SU-DHL-6 (cell line): Measurements from ENCODE around the gene OPHN1.
"Not testable (repeated sequence)": the region's sequence is repeated elsewhere in the genome, so short reads cannot be mapped to it uniquely, and the experiment has no call there.

Experiments
- H2AFZ ChIP-seq: fragments of 200-600 bp; sonication (generic); 2 replicates; pipeline ENCODE4 v1.6.1; 2014; ENCODE audit warnings: low read depth, mild to moderate bottlenecking, moderate library complexity, mixed read lengths, antibody characterized with exemption, low read length; ENCODE audit not compliant: severe bottlenecking
- H3F3A ChIP-seq: fragments of 200-600 bp; shearing (Covaris generic); 2 replicates; pipeline ENCODE4 v1.6.0; 2016; ENCODE audit warnings: antibody characterized with exemption, mild to moderate bottlenecking; ENCODE audit not compliant: insufficient read depth
- H3K27ac ChIP-seq: fragments of 200-600 bp; sonication (generic); 2 replicates; pipeline ENCODE4 v1.5.1; 2016; ENCODE audit warnings: low read depth, mild to moderate bottlenecking, low read length, moderate library complexity, mixed read lengths
- H3K27me3 ChIP-seq: fragments of 200-600 bp; sonication (generic), shearing (Covaris generic); 2 replicates; pipeline ENCODE4 v1.6.0; 2014; ENCODE audit warnings: mild to moderate bottlenecking, low read length
- H3K36me3 ChIP-seq: fragments of 200-600 bp; sonication (generic); 2 replicates; pipeline ENCODE4 v1.6.1; 2014; ENCODE audit warnings: mild to moderate bottlenecking, low read length, mixed read lengths
- H3K4me2 ChIP-seq: fragments of 300-600, 200-600 bp; shearing (Covaris generic), sonication (generic); 2 replicates; pipeline ENCODE4 v1.6.0; 2014; ENCODE audit warnings: low read length, low read depth, mild to moderate bottlenecking; ENCODE audit not compliant: poor library complexity, severe bottlenecking
- H3K4me3 ChIP-seq: fragments of 200-600 bp; sonication (generic); 2 replicates; pipeline ENCODE4 v1.5.1; 2014; ENCODE audit warnings: antibody characterized with exemption, low read length, mild to moderate bottlenecking, mixed read lengths; ENCODE audit not compliant: insufficient read depth, poor library complexity, severe bottlenecking
- H3K79me2 ChIP-seq: fragments of 200-600 bp; sonication (generic); 2 replicates; pipeline ENCODE4 v1.6.1; 2014; ENCODE audit warnings: mild to moderate bottlenecking, low read length, moderate library complexity; ENCODE audit not compliant: insufficient read depth
- H3K9ac ChIP-seq: fragments of 200-600 bp; sonication (generic); 2 replicates; pipeline ENCODE4 v1.7.0; 2014; ENCODE audit warnings: mild to moderate bottlenecking, low read length
- H3K9me2 ChIP-seq: fragments of 200-600 bp; sonication (generic); replicated peaks from 2 replicates; pipeline ENCODE4 v1.6.1; 2014; ENCODE audit warnings: low read length; ENCODE audit not compliant: insufficient read depth
- H3K9me3 ChIP-seq: fragments of 200-600 bp; sonication (generic); 2 replicates; pipeline ENCODE4 v1.6.1; 2014; ENCODE audit warnings: low read length, mixed read lengths; ENCODE audit not compliant: insufficient read depth
- H4K20me1 ChIP-seq: fragments of 200-600 bp; sonication (generic); 2 replicates; pipeline ENCODE4 v1.6.1; 2014; ENCODE audit warnings: low read depth, mild to moderate bottlenecking, antibody characterized with exemption, low read length, moderate library complexity, mixed read lengths
- CTCF ChIP-seq: fragments of 200-600 bp; sonication (generic); IDR thresholded peaks from one replicate; pipeline ENCODE4 v1.5.1; 2017; ENCODE audit warnings: antibody characterized with exemption, mild to moderate bottlenecking, low read length, moderate library complexity; ENCODE audit not compliant: insufficient read depth, poor library complexity, severe bottlenecking
- EZH2phosphoT487 ChIP-seq: fragments of 200-600 bp; sonication (generic), shearing (Covaris generic); conservative IDR thresholded peaks from 2 replicates; pipeline ENCODE4 v1.6.1; 2018; ENCODE audit warnings: mild to moderate bottlenecking, antibody characterized with exemption, low read length, moderate library complexity, mixed read lengths

OPHN1 gene

GRCh38 chrX:68396953-68397352 lies 36.3 kb downstream of the OPHN1 start:
- no peaks in the 10 kb centered on the region for H4K20me1 ChIP-seq
- H3K9me3 ChIP-seq: no peaks in the 10 kb centered on the region
- H3K4me3 ChIP-seq: no peak overlapping the region
- H3K27ac ChIP-seq: no peak overlapping the region
- no peaks in the 10 kb centered on the region for H3F3A ChIP-seq
- no peaks in the 10 kb centered on the region for H3K9me2 ChIP-seq
- no peaks in the 10 kb centered on the region for H3K79me2 ChIP-seq
- H3K36me3 ChIP-seq: no peaks in the 10 kb centered on the region
- no peak overlapping the region for H3K4me2 ChIP-seq
- no peak overlapping the region for H2AFZ ChIP-seq
- H3K27me3 ChIP-seq: no peaks in the 10 kb centered on the region
- TF ChIP-seq CTCF (no peak), EZH2phosphoT487 (no peak)
- H3K9ac ChIP-seq: no peak overlapping the region

- not testable (repeated sequence) for H3K9me2 ChIP-seq, H3K27me3 ChIP-seq, H3K9ac ChIP-seq, H3K79me2 ChIP-seq, H3K4me3 ChIP-seq, H3K36me3 ChIP-seq, H3K27ac ChIP-seq, H3K4me2 ChIP-seq, H3K9me3 ChIP-seq, H3F3A ChIP-seq, H4K20me1 ChIP-seq, H2AFZ ChIP-seq
These were observed 43.8 kb downstream of the OPHN1 start for GRCh38 chrX:68389419-68389960.

GRCh38 chrX:68387776-68388175 lies 45.5 kb downstream of the OPHN1 start:
- Histone ChIP-seq H3K9ac (no peak overlapping the region), H2AFZ (no peak overlapping the region), H3K27me3 (no peaks in the 10 kb centered on the region), H3K4me2 (no peak overlapping the region), H3F3A (no peaks in the 10 kb centered on the region), H4K20me1 (no peaks in the 10 kb centered on the region), H3K9me2 (no peaks in the 10 kb centered on the region), H3K4me3 (no peak overlapping the region), H3K79me2 (no peaks in the 10 kb centered on the region), H3K36me3 (no peaks in the 10 kb centered on the region), H3K27ac (no peak overlapping the region), H3K9me3 (no peaks in the 10 kb centered on the region)
- TF ChIP-seq EZH2phosphoT487 (no peak), CTCF (no peak)

GRCh38 chrX:68383540-68383939 lies 49.8 kb downstream of the OPHN1 start:
- TF ChIP-seq EZH2phosphoT487 (no peak), CTCF (no peak)
- Histone ChIP-seq H3K4me3 (no peak overlapping the region), H3K9me2 (no peaks in the 10 kb centered on the region), H3F3A (no peaks in the 10 kb centered on the region), H3K36me3 (no peaks in the 10 kb centered on the region), H3K4me2 (no peak overlapping the region), H3K27ac (no peak overlapping the region), H3K79me2 (no peaks in the 10 kb centered on the region), H4K20me1 (no peaks in the 10 kb centered on the region), H3K9me3 (no peaks in the 10 kb centered on the region), H3K9ac (no peak overlapping the region), H2AFZ (no peak overlapping the region), H3K27me3 (no peaks in the 10 kb centered on the region)

GRCh38 chrX:68377579-68377978 lies 55.7 kb downstream of the OPHN1 start:
- not testable (repeated sequence) for H3K27ac ChIP-seq, H3F3A ChIP-seq, H3K9me2 ChIP-seq, H4K20me1 ChIP-seq, H3K9me3 ChIP-seq, H3K27me3 ChIP-seq, H3K9ac ChIP-seq, H3K4me3 ChIP-seq, H3K4me2 ChIP-seq, H3K79me2 ChIP-seq, H2AFZ ChIP-seq, H3K36me3 ChIP-seq
